ENCODE measurements around the gene SLC39A12.
"Not testable (repeated sequence)": the region's sequence is repeated elsewhere in the genome, so short reads cannot be mapped to it uniquely, and the experiment has no call there.

SLC39A12 gene

DNA sequence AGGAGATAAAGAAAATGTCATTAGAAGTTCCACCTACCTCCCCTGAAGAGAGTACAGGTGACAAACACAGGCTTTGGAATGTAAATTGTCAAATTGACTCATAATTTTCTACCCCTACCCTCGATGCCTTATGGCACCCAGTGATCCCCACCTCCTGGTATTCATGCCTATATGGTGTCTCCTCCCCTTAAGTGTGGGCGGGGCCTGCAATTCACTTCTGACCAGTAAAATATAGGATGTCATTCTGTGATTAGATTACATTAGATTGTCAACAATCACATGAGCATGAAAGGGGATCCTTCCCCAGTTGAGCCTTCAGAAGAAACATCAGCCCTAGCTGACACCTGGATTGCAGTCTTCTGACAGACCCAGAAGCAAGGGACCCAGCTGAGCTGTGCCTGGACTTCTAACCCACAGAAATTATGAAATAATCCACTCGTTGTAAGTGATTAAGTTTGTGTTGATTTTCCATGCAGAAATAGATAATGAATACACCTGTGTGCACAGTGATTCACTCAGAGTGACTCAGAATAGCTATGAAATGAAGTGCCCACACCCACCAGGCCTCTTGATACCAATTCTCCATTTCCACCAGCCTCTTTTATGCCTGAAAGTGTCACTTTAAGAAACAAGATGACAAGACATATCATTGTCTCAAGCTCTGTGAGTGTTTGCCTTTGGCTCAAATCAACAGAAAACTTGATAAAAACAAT is 8.5 kb upstream of the SLC39A12 start:
- H3K4me3 ChIP-seq (ENCODE audit: low read depth, low read length) = no peak overlapping the region
- DNase-seq (ENCODE audit: low read depth) = no peak
- TF ChIP-seq CTCF (IDR thresholded peaks at IDR 0.05; ENCODE audit: control insufficient read depth, extremely low read depth, insufficient read depth) = no peak

DNA sequence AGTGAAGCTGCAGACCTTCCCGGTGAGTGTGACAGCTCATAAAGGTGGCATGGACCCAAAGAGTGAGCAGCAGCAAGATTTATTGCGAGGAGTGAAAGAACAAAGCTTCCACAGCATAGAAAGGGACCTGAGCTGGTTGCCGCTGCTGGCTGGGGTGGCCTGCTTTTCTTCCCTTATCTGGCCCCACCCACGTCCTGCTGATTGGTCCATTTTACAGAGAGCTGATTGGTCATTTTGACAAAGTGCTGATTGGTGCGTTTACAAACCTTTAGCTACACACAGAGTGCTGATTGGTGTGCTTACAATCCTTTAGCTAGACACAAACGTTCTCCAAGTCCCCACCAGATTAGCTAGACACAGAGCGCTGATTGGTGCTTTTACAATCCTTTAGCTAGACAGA is 1.4 kb upstream of the SLC39A12 start:
- not testable (repeated sequence) for H3K4me3 ChIP-seq (ENCODE audit: low read depth, low read length); DNase-seq (ENCODE audit: low read depth)

DNA sequence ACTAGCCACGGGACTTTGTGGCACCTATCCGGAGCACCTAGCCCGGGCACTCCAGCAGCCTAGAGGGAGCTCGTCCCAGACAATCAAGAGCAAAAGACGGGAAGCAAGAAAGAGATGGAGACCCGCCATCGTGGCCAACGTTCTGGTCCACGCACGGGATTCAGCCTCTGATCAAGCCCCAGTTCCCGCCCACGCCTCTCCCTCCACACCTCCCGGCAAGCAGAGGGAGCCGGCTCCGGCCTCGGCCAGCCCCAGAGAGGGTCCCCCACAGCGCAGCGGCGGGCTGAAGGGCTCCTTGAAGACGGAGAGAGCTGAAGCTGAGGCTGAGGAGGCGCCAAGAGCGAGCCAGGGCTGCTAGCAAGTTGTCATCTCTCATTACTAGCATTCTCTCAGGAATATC is 992 bp upstream of the SLC39A12 start:
- no peak for DNase-seq (ENCODE audit: low read depth)
- no peak overlapping the region for H3K4me3 ChIP-seq (ENCODE audit: low read depth, low read length)
- TF ChIP-seq CTCF (IDR thresholded peaks at IDR 0.05; ENCODE audit: control insufficient read depth, extremely low read depth, insufficient read depth) = no peak

GRCh38 chr10:17954372-17954771 is 2.7 kb downstream of the SLC39A12 start:
- not testable (repeated sequence) for DNase-seq (ENCODE audit: low read depth); H3K4me3 ChIP-seq (ENCODE audit: low read depth, low read length)

DNA sequence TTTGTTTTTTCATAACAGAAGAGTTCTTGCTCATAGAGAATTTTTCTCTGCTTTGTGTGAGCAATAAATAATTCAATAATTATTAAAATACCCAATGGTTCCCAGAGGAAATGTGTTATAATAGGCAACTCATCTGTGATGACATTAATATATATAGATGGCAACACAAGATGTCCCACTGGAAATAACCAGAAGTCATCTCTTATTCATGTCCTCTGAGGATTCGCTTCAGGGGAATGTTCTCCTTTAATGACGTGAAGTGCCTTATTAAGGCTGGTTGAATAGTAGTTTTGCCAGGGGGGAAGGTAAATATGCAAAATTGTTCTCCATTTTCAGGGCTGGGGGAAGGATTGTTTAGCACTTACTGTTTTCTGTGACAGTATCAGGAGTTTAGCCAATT is 3.1 kb downstream of the SLC39A12 start:
- no peak overlapping the region for H3K4me3 ChIP-seq (ENCODE audit: low read depth, low read length)
- TF ChIP-seq CTCF (IDR thresholded peaks at IDR 0.05; ENCODE audit: control insufficient read depth, extremely low read depth, insufficient read depth) = no peak
- DNase-seq (ENCODE audit: low read depth) = no peak

DNA sequence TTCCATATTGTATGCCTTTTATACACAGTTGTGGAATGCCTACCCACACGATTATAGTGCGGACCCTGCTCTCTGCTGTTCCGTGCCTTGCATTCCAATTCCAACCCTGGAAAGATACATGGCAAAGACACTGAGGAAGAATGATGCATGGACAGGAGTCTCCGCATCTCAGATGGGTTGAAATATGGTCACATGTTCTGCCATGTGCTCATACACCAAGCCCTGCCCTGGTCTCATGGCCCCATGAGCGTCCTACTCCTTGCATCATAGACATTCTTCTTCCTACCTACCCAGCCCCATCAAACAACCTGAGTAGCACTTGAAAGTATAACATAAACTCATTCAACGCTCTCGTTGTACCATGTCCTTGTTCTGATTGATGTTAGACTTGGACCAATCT is 6.3 kb downstream of the SLC39A12 start:
- H3K4me3 ChIP-seq (ENCODE audit: low read depth, low read length) = no peak overlapping the region
- TF ChIP-seq CTCF (IDR thresholded peaks at IDR 0.05; ENCODE audit: control insufficient read depth, extremely low read depth, insufficient read depth) = no peak
- DNase-seq (ENCODE audit: low read depth) = no peak

GRCh38 chr10:17959870-17960269 is 8.2 kb downstream of the SLC39A12 start:
- TF ChIP-seq CTCF (IDR thresholded peaks at IDR 0.05; ENCODE audit: control insufficient read depth, extremely low read depth, insufficient read depth) = no peak
- no peak for DNase-seq (ENCODE audit: low read depth)

DNA sequence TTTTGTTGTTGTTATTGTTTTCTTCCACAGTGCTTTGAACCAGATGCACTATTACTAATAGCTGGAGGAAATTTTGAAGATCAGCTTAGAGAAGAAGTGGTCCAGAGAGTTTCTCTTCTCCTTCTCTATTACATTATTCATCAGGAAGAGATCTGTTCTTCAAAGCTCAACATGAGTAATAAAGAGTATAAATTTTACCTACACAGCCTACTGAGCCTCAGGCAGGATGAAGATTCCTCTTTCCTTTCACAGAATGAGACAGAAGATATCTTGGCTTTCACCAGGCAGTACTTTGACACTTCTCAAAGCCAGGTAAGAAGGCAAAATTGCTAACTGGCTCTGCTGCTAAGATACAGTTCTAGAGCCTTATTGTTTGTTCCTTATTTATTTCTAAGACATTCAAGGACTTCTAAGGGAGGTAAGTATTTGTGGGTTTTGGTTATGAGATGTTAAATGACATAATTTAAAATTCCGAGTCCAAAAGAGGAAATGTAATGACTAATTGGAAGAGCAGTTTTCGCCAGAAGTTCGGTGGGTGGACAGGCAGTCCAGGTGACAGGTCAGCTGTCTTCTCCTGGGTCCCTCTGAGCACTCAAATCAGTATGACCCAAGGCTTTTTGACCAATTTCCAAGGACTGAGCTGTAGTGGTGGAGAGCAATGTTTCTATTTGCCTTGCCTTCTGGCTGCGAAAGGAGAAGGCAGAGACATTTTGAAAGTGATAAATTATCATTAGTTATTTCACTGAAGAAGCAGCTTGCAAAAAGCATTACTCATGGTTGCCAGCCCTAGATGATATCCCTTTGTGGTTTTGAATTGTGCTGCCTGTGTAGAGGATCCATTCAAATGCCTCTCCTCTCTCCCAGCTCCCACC is 10.1 kb downstream of the SLC39A12 start:
- TF ChIP-seq CTCF (IDR thresholded peaks at IDR 0.05; ENCODE audit: control insufficient read depth, extremely low read depth, insufficient read depth) = no peak
- no peak for DNase-seq (ENCODE audit: low read depth)
- no peak overlapping the region for H3K4me3 ChIP-seq (ENCODE audit: low read depth, low read length)

More at GRCh38 chr10:17959870-17960269, 8.2 kb downstream of the SLC39A12 start:
- no peak overlapping the region for H3K4me3 ChIP-seq (ENCODE audit: low read depth, low read length)

Data from LNCaP clone FGC (cell line).